Stimulated activated naive CD8-positive, alpha-beta T cell treated with anti-CD3 and anti-CD28 coated beads, Interleukin-15, Interleukin-2, amounts not matched to agents 100 ng/mL and 50 ng/mL, for 24 hours (primary cell): Measurements from ENCODE around the gene STARD13.

Experiments used
- H3K27ac Mint-ChIP-seq: one replicate; pipeline ENCODE4 v1.8.0; 2021; ENCODE audit warnings: mild to moderate bottlenecking, mixed read lengths
- H3K27me3 Mint-ChIP-seq: one replicate; pipeline ENCODE4 v1.8.0; 2021; ENCODE audit warnings: mixed read lengths
- H3K36me3 Mint-ChIP-seq: one replicate; pipeline ENCODE4 v1.8.0; 2021; ENCODE audit warnings: low read depth, mixed read lengths
- H3K4me1 Mint-ChIP-seq: one replicate; pipeline ENCODE4 v1.8.0; 2021; ENCODE audit warnings: low read depth, mixed read lengths
- H3K4me3 Mint-ChIP-seq: one replicate; pipeline ENCODE4 v1.8.0; 2021; ENCODE audit warnings: mild to moderate bottlenecking, mixed read lengths
- H3K9me3 Mint-ChIP-seq: one replicate; pipeline ENCODE4 v1.8.0; 2021; ENCODE audit warnings: mixed read lengths

The STARD13 gene

GRCh38 chr13:33146843-33147611 lies 138.5 kb downstream of the STARD13 start:
- Mint-ChIP-seq H3K4me1 (peaks cover 6% of the 10 kb centered on the region), H3K27ac (no peak overlapping the region), H3K9me3 (no peaks in the 10 kb centered on the region), H3K27me3 (peaks cover 34% of the 10 kb centered on the region), H3K36me3 (no peaks in the 10 kb centered on the region), H3K4me3 (no peak overlapping the region)

DNA sequence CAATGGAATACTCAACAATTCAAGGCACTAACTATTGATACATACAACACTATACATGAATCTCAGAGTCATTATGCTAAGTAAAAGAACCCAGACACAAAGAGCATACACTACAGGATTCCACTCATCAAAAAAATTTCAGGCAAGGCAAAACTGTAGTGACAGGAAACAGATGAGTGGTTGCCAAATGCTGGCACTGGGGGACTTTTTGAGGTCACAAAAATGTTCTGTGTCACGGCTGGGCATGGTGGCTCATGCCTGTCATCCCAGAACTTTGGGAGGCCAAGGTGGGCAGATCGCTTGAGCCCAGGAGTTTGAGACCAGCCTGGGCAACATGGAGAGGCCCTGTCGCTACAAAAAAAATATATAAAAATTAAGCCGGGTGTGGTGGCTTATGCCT lies 139.9 kb downstream of the STARD13 start:
- H3K4me1 Mint-ChIP-seq = peaks cover 6% of the 10 kb centered on the region
- H3K27ac Mint-ChIP-seq = no peak overlapping the region
- no peak overlapping the region for H3K4me3 Mint-ChIP-seq
- peaks cover 22% of the 10 kb centered on the region for H3K27me3 Mint-ChIP-seq
- no peaks in the 10 kb centered on the region for H3K9me3 Mint-ChIP-seq
- H3K36me3 Mint-ChIP-seq = no peaks in the 10 kb centered on the region

DNA sequence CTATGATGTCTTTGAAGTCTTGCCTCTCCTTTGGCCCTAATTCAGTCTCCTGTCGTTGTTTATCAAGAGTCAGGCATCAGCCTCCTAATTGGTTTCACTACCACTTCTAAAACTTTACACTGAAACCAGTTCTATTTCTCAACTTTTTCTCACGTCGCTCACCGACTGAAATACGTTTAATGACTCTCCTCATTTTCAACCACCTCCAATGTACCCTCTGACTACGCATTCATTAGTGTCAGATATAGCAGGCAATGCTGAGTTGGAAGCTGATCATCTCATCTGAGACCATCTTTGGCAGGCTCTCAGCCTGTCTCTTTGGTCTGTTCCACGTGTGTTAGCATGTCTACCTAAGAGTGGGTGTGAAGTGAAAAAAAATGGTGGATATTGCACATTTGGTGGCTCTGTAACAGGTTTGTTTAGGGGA lies 141.2 kb downstream of the STARD13 start:
- Mint-ChIP-seq H3K9me3 (no peaks in the 10 kb centered on the region), H3K27ac (no peak overlapping the region), H3K36me3 (no peaks in the 10 kb centered on the region), H3K4me3 (no peak overlapping the region), H3K4me1 (peaks cover 6% of the 10 kb centered on the region), H3K27me3 (peaks cover 21% of the 10 kb centered on the region)

GRCh38 chr13:33139780-33140535 lies 145.6 kb downstream of the STARD13 start:
- Mint-ChIP-seq H3K27ac (no peak overlapping the region), H3K4me1 (no peaks in the 10 kb centered on the region), H3K4me3 (no peak overlapping the region), H3K9me3 (peaks cover 4% of the 10 kb centered on the region), H3K27me3 (peaks cover 7% of the 10 kb centered on the region), H3K36me3 (no peaks in the 10 kb centered on the region)

DNA sequence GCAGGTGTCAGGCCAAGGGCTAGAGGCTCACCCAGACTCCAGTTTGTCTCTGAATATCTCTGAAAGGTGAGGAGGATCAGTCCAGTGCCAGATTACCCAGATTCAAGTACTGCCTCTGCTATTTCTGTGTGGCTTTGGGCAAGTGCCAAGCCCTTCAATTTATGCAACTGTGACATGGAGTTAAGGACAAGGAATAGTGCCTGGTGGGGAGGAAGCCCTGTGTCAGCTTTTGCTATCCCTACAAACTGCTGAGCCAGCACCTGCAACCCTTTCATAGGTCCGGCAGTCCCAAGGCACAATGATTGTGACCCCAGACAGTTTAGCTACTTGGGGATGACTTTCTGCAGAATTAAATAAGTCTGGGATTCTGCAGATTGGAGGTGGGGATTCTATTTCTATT lies 146.4 kb downstream of the STARD13 start:
- no peaks in the 10 kb centered on the region for H3K4me1 Mint-ChIP-seq
- H3K36me3 Mint-ChIP-seq = no peaks in the 10 kb centered on the region
- no peak overlapping the region for H3K27ac Mint-ChIP-seq
- peaks cover 4% of the 10 kb centered on the region for H3K9me3 Mint-ChIP-seq
- no peak overlapping the region for H3K4me3 Mint-ChIP-seq
- H3K27me3 Mint-ChIP-seq = peaks cover 3% of the 10 kb centered on the region

DNA sequence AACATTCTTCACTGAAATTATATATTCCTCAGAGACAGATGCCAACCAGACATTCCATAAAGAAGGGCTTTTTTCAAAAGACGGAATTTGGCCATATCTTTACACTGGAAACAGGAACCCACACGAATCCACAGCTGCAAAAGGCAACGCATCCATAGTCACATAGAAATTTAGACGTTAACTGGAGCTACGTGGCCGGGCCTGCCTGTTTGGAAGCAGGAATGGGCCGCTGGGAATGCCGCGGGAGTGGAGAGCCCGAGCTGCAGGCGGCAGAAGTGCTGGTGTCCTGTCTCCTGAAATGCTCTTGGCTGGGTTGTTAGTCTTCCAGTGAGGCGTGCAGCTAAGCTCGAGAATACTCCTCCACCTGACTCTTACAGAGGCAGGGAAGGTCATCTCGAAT lies 147.1 kb downstream of the STARD13 start:
- Mint-ChIP-seq H3K36me3 (no peaks in the 10 kb centered on the region), H3K27me3 (no peaks in the 10 kb centered on the region), H3K27ac (no peak overlapping the region), H3K4me3 (no peak overlapping the region), H3K4me1 (no peaks in the 10 kb centered on the region), H3K9me3 (peaks cover 4% of the 10 kb centered on the region)

- Mint-ChIP-seq H3K36me3 (no peaks in the 10 kb centered on the region), H3K27ac (no peak overlapping the region), H3K4me1 (no peaks in the 10 kb centered on the region), H3K27me3 (no peaks in the 10 kb centered on the region), H3K4me3 (no peak overlapping the region), H3K9me3 (peaks cover 4% of the 10 kb centered on the region)
Measured at GRCh38 chr13:33137721-33138120, 147.8 kb downstream of the STARD13 start.

- Mint-ChIP-seq H3K27me3 (peaks cover 5% of the 10 kb centered on the region), H3K4me3 (no peak overlapping the region), H3K36me3 (no peaks in the 10 kb centered on the region), H3K4me1 (no peaks in the 10 kb centered on the region), H3K27ac (no peak overlapping the region), H3K9me3 (peaks cover 4% of the 10 kb centered on the region)
Measured at GRCh38 chr13:33135097-33135496, 150.5 kb downstream of the STARD13 start.

DNA sequence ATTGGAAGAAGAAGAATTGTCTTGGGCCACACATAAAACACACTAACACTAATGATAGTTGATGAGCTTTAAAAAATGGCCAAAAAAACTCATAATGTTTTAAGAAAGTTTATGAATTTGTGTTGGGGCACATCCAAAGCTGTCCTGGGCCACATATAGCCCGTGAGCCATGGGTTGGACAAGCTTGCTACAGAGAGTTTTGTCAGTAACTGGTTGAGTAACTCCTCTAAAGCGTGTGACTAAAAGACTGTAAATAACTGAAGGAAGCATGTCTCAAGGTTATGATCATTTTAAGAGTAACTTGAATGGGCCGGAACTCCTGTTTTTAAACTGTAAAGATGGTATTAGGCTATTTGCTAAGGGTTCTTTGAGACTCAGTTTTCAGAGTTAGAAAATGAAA lies 151.3 kb downstream of the STARD13 start:
- Mint-ChIP-seq H3K9me3 (peaks cover 4% of the 10 kb centered on the region), H3K36me3 (no peaks in the 10 kb centered on the region), H3K27ac (no peak overlapping the region), H3K27me3 (peaks cover 5% of the 10 kb centered on the region), H3K4me3 (no peak overlapping the region), H3K4me1 (no peaks in the 10 kb centered on the region)

- H3K36me3 Mint-ChIP-seq = no peaks in the 10 kb centered on the region
- no peaks in the 10 kb centered on the region for H3K4me1 Mint-ChIP-seq
Measured at GRCh38 chr13:33132644-33133440, 152.7 kb downstream of the STARD13 start.

GRCh38 chr13:33129886-33130285 lies 155.7 kb downstream of the STARD13 start:
- peaks cover 5% of the 10 kb centered on the region for H3K27me3 Mint-ChIP-seq
- no peaks in the 10 kb centered on the region for H3K4me1 Mint-ChIP-seq
- H3K4me3 Mint-ChIP-seq = no peak overlapping the region
- H3K27ac Mint-ChIP-seq = no peak overlapping the region
- no peaks in the 10 kb centered on the region for H3K36me3 Mint-ChIP-seq
- no peaks in the 10 kb centered on the region for H3K9me3 Mint-ChIP-seq

More at GRCh38 chr13:33132644-33133440, 152.7 kb downstream of the STARD13 start:
- Mint-ChIP-seq H3K4me3 (no peak overlapping the region), H3K27ac (no peak overlapping the region), H3K9me3 (peaks cover 4% of the 10 kb centered on the region), H3K27me3 (peaks cover 5% of the 10 kb centered on the region)

- Mint-ChIP-seq H3K4me3 (no peak overlapping the region), H3K9me3 (no peaks in the 10 kb centered on the region), H3K27ac (no peak overlapping the region), H3K36me3 (no peaks in the 10 kb centered on the region), H3K27me3 (peaks cover 5% of the 10 kb centered on the region), H3K4me1 (no peaks in the 10 kb centered on the region)
Measured at GRCh38 chr13:33129094-33129832, 156.3 kb downstream of the STARD13 start.

- Mint-ChIP-seq H3K9me3 (no peaks in the 10 kb centered on the region), H3K27ac (no peak overlapping the region), H3K36me3 (no peaks in the 10 kb centered on the region), H3K4me3 (no peak overlapping the region), H3K4me1 (no peaks in the 10 kb centered on the region), H3K27me3 (peaks cover 5% of the 10 kb centered on the region)
Measured at GRCh38 chr13:33128134-33128533, 157.4 kb downstream of the STARD13 start.

GRCh38 chr13:33127009-33127551 lies 158.5 kb downstream of the STARD13 start:
- no peaks in the 10 kb centered on the region for H3K36me3 Mint-ChIP-seq
- no peaks in the 10 kb centered on the region for H3K4me1 Mint-ChIP-seq
- H3K27ac Mint-ChIP-seq = no peak overlapping the region
- no peaks in the 10 kb centered on the region for H3K9me3 Mint-ChIP-seq
- no peak overlapping the region for H3K4me3 Mint-ChIP-seq
- H3K27me3 Mint-ChIP-seq = peaks cover 8% of the 10 kb centered on the region
